ENCODE results near the gene SLC25A25.
A peak's percentile ranks its signal among the peaks of the same experiment; 100 is the strongest.
"Not testable (repeated sequence)": the region's sequence is repeated elsewhere in the genome, so short reads cannot be mapped to it uniquely, and the experiment has no call there.

SLC25A25 gene

GRCh38 chr9:128127990-128128835, 60.2 kb downstream of the SLC25A25 start:
- peak; percentile 92 for DNase-seq

GRCh38 chr9:128128836-128129590, 61.0 kb downstream of the SLC25A25 start:
- no peak for DNase-seq

GRCh38 chr9:128129976-128130590, 62.1 kb downstream of the SLC25A25 start:
- not testable (repeated sequence) for DNase-seq

- not testable (repeated sequence) for DNase-seq
These were observed 62.6 kb downstream of the SLC25A25 start for GRCh38 chr9:128130651-128131050.

GRCh38 chr9:128131346-128131745, 63.3 kb downstream of the SLC25A25 start:
- DNase-seq = not testable (repeated sequence)

GRCh38 chr9:128132139-128132538, 64.1 kb downstream of the SLC25A25 start:
- DNase-seq = not testable (repeated sequence)

GRCh38 chr9:128135561-128135960, 67.5 kb downstream of the SLC25A25 start:
- not testable (repeated sequence) for DNase-seq

- peak; percentile 86 for DNase-seq
These were observed 69.1 kb downstream of the SLC25A25 start for GRCh38 chr9:128136816-128137793.

GRCh38 chr9:128138001-128138400, 70.0 kb downstream of the SLC25A25 start:
- no peak for DNase-seq

- no peak for DNase-seq
These were observed 71.6 kb downstream of the SLC25A25 start for GRCh38 chr9:128139621-128140020.

- DNase-seq = no peak
These were observed 73.6 kb downstream of the SLC25A25 start for GRCh38 chr9:128141604-128142003.

- no peak for DNase-seq
These were observed 74.0 kb downstream of the SLC25A25 start for GRCh38 chr9:128142061-128142460.

GRCh38 chr9:128142596-128142995, 74.6 kb downstream of the SLC25A25 start:
- no peak for DNase-seq

GRCh38 chr9:128143525-128144238, 75.7 kb downstream of the SLC25A25 start:
- DNase-seq = no peak

GRCh38 chr9:128144239-128145181, 76.5 kb downstream of the SLC25A25 start:
- DNase-seq = no peak

GRCh38 chr9:128145536-128145935, 77.5 kb downstream of the SLC25A25 start:
- no peak for DNase-seq

- no peak for DNase-seq
These were observed 77.9 kb downstream of the SLC25A25 start for GRCh38 chr9:128145951-128146351.

- no peak for DNase-seq
These were observed 78.6 kb downstream of the SLC25A25 start for GRCh38 chr9:128146591-128147120.

GRCh38 chr9:128148509-128149000, 80.5 kb downstream of the SLC25A25 start:
- no peak for DNase-seq
